GM11168 (cell line): ENCODE results near the gene PSMG1.

ENCODE experiments used
- in situ Hi-C: fragments of 300-500 bp; cut with MboI; formaldehyde crosslinking; loops from one replicate; pipeline ENCODE4 v1.12.0; 2022; ENCODE audit warnings: low sequenced_read_pairs; ENCODE audit not compliant: unreplicated experiment

The PSMG1 gene

GRCh38 chr21:39189857-39190604, 6.8 kb upstream of the PSMG1 start:
- in situ Hi-C loops: no loop called here

GRCh38 chr21:39188521-39189139, 5.4 kb upstream of the PSMG1 start:
- in situ Hi-C loops: no loop called here

DNA sequence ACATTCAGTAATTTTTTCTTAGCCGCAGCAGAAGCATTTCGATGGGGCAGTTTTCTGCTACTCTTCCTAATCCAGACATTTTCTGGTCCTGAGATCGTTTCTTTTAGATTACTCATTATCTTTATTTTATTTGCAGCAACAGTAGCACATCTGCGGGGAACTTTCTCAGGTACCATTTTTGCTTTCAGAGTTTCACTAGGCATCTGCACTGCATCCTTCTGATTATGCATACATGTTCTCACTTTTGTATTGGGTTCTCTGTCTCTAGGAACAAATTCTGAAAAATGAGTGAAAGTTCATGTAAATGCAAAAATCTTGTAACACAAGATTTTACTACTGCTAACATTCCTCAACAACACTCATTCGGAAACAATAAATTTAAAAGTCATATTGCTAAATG, 3.9 kb upstream of the PSMG1 start:
- in situ Hi-C loops: no loop called here

DNA sequence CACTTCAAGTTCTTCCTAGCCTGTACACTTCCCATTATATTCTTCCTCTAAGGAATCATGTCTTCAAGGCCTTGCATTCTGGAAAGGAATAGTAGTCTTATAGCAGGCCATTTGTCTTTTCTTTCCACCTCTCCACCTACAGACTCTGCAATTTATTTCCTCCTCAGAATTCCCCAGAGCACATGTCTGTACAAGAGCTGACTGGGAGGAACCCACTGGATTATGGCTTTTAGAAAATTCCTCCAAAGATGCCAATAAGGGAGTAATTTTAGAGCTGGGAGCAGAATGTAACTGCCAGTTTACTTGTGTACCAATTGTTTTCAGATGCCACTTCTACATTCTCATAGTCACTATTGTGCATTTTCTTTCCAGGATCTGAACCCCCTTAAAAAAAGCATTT, 3.4 kb upstream of the PSMG1 start:
- in situ Hi-C loops: no loop called here

DNA sequence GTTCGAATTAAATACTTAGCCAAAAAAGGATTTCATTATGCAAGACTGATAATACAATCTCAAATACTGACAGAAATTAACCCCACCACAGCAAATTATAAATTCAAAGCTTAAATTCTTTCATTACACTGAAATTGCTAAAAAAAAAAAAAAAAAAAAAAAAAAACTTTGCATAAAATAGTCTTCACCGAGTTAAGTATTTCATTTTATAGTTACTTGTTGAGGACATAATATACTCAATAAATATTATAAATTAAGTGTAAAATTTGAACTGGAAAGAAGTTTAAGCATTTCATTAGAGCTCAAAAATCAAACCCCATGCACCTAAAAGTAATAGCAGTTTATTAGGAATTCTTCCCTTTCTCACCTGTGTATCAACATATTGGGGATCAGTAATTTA, 1.9 kb upstream of the PSMG1 start:
- in situ Hi-C loops: no loop called here

DNA sequence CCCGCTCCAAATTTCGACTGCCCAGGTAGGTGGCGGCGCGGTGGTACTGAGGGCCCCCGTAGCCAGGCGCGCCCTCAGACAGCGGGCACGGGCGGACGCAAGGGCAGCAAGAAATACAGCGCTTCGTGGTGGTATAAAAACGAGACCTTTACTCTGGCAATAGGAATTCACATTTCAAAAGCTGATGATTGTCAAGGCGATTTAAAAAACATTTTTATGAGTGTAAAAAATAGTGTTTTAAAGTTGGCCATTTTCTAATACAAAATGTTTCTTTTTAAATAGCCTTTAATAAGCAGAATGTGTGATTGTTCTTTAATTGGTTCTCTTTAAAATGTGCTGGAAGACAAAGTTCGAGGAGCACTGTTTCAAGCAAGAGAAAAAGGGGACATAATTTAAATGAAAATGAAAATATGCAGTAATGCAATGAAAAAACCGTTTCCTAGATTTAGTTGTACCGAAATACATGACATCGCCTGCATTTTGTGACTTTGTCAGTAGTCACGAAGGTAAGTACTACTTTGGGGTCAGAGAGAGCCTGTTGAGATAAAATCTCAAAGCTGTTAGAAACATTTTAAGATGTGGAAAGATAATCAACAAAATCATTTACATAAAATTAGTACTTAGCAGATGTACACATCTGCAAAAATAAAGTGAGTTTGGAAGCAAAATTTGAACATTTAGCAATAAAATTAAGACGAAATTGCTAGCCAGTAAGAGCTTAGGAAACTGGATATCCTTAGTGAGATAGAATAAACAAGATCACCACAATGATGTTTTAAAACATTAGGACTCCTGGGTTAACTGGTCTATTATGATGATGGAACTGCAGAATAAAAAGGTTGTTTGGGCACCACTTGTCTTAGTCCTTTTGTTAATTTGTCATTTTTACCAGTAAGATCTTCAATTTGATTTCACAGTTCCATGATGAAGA, 1.1 kb upstream of the PSMG1 start:
- in situ Hi-C loops: no loop called here

GRCh38 chr21:39182484-39183271, 573 bp downstream of the PSMG1 start:
- in situ Hi-C loops: no loop called here

DNA sequence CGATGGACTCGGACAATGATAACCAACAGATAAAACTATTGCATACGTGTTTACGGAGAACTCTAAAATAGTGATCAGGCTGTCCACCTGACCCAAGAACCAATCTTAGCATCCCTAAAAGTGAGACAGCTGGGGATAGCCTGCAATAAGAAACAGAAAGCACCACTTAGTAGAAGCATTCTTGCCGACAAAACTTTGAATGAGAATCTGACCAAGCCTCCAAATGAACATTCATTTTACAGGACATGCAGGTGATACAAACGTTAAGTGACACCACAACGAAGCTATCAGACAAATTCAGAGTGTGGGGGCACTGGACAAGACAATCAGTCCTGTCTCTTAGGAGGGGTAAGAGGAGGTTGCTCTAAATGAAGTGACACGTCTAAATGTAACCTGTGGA, 1.2 kb downstream of the PSMG1 start:
- in situ Hi-C loops: no loop called here

GRCh38 chr21:39181205-39181818, 1.9 kb downstream of the PSMG1 start:
- in situ Hi-C loops: no loop called here

DNA sequence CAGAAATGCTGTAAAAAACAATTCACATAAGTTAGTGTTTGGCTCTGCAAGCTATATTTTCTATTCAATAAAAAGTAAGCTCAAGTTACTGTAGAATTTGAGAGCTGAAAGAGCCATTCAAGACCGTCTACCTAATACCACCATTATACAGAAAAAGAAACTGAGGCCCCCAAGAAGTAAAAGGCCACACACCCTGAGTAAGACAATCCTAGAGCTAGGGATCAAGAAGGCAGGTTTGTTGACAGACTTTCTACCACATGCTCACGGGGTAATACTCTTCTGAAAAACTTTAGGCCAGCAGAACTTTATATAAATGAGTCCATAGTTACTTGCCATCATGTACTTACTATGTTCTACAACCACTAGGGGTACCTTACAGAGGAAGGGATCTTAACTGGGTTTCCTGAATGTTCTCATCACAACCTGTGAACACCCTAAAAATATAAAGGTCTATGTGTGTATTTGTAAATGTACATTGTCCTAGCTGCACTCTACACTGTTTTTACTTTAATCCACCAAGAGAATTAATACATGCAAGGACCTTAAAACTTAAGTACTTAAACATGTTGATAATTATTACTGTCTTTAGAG, 2.7 kb downstream of the PSMG1 start:
- in situ Hi-C loops: no loop called here

- in situ Hi-C loops: no loop called here
These were observed 4.8 kb downstream of the PSMG1 start for GRCh38 chr21:39178421-39178820.

DNA sequence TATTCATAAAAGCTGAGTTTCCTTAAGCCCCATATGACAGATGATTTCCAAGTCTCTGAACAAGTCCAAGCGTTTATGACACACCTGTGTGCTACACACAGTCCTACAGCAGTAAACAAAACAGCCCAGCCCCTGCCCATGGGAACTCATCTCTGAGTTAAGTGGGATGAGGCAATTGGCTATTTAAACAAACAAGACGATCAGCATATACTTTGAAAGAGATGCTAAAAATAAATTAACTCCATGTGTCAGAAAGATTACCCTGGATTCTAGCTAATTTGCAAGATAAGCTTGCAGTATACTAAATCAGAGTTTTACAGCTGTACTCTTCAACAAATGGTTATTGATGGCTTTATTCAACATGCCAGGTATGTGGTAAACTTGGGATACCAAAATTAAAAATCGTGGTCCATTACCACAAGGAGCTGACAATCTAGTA, 7.0 kb downstream of the PSMG1 start:
- in situ Hi-C loops: no loop called here

DNA sequence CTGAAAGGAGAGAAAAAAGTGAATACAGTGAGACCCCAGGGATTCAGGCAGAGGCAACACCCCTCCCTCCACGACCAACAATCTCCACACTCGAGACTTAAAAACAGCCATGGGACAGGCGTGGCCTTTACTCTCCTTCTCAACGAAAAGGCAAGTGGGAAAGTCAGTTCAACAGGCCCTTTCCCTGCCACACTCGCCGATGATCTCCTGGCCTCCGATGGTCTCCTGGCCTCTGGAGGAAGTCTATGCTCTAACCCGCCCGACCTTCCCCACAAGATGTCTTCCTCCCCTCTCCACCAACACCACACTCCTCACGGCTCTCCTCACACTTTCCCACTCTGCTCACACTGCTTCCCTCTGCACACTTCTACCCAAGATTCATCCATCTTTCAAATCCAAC, 7.6 kb downstream of the PSMG1 start:
- in situ Hi-C loops: no loop called here

DNA sequence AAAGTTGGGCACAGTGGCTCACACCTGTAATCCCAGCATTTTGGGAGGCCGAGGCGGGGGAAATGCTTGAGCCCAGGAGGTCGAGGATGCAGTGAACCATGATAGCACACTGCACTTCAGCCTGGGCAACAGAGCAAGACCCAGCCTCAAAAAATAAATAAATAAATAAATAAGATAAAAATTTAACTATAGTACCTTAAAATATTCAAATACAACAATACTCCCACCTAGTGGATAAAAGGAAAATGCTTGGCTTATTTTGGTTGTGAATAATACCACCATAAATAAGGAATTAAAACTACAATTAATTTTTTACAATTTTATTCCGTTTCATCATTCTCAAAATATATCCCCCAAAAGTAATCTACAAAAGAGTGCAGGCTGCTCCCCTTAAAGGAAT, 8.1 kb downstream of the PSMG1 start:
- in situ Hi-C loops: no loop called here

DNA sequence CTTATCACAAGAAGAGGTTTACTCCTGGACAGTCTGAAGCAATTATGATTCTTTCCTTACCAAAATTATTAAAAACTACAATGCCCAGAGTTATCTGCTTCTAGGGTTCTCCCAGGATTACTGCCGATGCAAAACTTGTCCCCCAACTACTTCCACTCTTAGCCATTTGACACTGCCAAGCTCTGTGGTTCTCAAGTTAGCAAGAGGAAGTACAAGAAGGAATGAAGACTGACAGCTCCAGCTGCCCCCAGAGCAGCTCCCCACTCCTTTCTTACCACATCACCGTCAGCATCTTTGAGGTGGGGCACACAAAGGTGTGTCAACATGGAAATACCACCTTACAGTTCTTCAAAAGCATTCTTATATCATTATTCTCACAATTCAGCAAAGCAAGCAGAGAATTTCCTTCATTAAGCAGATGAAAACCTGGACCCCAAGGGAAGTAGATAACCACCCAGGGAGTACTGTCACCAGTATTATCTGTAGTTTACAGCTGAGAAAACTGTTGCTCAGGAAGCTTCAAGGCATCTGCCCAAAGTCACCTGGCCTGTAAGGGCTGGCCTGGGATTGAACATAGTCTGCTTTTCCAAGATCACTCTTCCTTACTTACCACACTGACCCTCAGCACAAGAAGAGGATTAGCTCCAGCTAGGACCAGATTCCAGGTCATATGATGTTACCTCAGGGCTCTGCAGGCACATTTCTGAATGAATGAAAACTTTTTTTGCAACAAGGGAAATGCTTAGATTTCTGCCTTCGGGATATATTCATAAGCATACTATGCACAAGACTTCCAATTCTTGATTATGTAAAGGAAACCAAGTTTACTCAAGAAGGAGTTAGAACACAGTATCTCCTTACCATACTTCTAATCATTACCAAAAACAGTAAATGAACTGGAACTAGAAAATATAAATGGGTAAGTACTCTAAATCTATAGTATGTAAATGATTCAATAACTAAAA, 9.3 kb downstream of the PSMG1 start:
- in situ Hi-C loops: no loop called here

- in situ Hi-C loops: no loop called here
These were observed 13.3 kb downstream of the PSMG1 start for GRCh38 chr21:39169906-39170305.

- in situ Hi-C loops: no loop called here
These were observed 14.5 kb downstream of the PSMG1 start for GRCh38 chr21:39168800-39169199.

GRCh38 chr21:39164523-39164922, 18.7 kb downstream of the PSMG1 start:
- in situ Hi-C loops: no loop called here
